ENCODE measurements around the gene PRIMA1. TPM values are rescaled to one million over a fixed set of nuclear protein-coding genes. Genes with fewer than 3 reads are reported as not detected.

PRIMA1 gene
- total and polyA plus RNA-seq, 2 donors (not counting 1 experiment from before 2014, with no cell fraction given): not detected

GRCh38 chr14:93701562-93701961, 86.7 kb downstream of the PRIMA1 start:
- H3K27me3 ChIP-seq (ENCODE audit: control insufficient read depth, insufficient read depth, low read length): no peaks in the 10 kb centered on the region
- H3K9ac ChIP-seq (ENCODE audit: insufficient read depth, low read length): no peak overlapping the region

DNA sequence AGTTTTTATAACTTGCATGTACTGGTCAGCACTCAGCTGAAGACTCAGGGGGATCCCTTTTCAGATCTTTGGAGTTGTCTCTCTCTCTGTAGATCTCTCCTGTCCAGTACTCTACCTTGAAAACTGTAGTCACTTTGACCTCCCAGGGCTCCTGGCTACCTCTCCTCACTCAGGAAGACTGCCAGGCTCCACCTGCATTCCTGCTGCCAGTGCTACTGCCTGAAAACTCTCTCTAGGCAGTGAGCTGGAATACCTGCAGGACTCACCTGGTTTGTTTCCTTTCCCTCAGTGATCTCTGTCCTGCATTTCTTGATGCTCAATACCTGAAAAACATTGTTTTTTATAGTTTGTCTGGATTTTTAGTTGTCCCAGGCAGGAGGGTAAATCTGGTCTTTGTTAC, 87.4 kb downstream of the PRIMA1 start:
- Histone ChIP-seq H3K36me3 (ENCODE audit: control insufficient read depth, insufficient read depth, low read length) (no peaks in the 10 kb centered on the region), H3K79me2 (ENCODE audit: control insufficient read depth, insufficient read depth, low read length) (no peaks in the 10 kb centered on the region), H3K27me3 (ENCODE audit: control insufficient read depth, insufficient read depth, low read length) (no peaks in the 10 kb centered on the region), H4K20me1 (ENCODE audit: control insufficient read depth, extremely low read depth, insufficient read depth, low read length) (no peaks in the 10 kb centered on the region), H3K9me3 (ENCODE audit: control insufficient read depth, insufficient read depth, low read depth, low read length) (no peaks in the 10 kb centered on the region), H3K9ac (ENCODE audit: insufficient read depth, low read length) (no peak overlapping the region), H3K4me3 (replicated peaks in 1 of 4; ENCODE audit: control extremely low read depth in 1 of 4, insufficient read depth in 1 of 4, low read depth in 3 of 4, low read length in 4 of 4) (no peak overlapping the region), H3K4me2 (ENCODE audit: extremely low read depth, insufficient read depth, low read length) (no peak overlapping the region), H2AFZ (ENCODE audit: low read length) (no peak overlapping the region), H3K4me1 (ENCODE audit: control insufficient read depth, extremely low read depth, insufficient read depth, low read length) (no peaks in the 10 kb centered on the region), H3K27ac (ENCODE audit: insufficient read depth, low read length) (no peak overlapping the region)
- TF ChIP-seq EZH2 (IDR thresholded peaks at IDR 0.05; ENCODE audit: low read length, missing control alignments): no peak
- TF ChIP-seq, protein P1, sequence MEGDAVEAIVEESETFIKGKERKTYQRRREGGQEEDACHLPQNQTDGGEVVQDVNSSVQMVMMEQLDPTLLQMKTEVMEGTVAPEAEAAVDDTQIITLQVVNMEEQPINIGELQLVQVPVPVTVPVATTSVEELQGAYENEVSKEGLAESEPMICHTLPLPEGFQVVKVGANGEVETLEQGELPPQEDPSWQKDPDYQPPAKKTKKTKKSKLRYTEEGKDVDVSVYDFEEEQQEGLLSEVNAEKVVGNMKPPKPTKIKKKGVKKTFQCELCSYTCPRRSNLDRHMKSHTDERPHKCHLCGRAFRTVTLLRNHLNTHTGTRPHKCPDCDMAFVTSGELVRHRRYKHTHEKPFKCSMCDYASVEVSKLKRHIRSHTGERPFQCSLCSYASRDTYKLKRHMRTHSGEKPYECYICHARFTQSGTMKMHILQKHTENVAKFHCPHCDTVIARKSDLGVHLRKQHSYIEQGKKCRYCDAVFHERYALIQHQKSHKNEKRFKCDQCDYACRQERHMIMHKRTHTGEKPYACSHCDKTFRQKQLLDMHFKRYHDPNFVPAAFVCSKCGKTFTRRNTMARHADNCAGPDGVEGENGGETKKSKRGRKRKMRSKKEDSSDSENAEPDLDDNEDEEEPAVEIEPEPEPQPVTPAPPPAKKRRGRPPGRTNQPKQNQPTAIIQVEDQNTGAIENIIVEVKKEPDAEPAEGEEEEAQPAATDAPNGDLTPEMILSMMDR (conservative IDR thresholded peaks at IDR 0.05 in 1 of 2, IDR thresholded peaks at IDR 0.05 in 1 of 2; ENCODE audit: low read depth in 1 of 2, low read length in 2 of 2): no peak
- DNase-seq (ENCODE audit: low read depth in 2 of 2): no peak

More at GRCh38 chr14:93701562-93701961, 86.7 kb downstream of the PRIMA1 start:
- Histone ChIP-seq H3K4me2 (ENCODE audit: extremely low read depth, insufficient read depth, low read length) (no peak overlapping the region), H3K4me1 (ENCODE audit: control insufficient read depth, extremely low read depth, insufficient read depth, low read length) (no peaks in the 10 kb centered on the region), H3K9me3 (ENCODE audit: control insufficient read depth, insufficient read depth, low read depth, low read length) (no peaks in the 10 kb centered on the region), H3K79me2 (ENCODE audit: control insufficient read depth, insufficient read depth, low read length) (no peaks in the 10 kb centered on the region), H3K27ac (ENCODE audit: insufficient read depth, low read length) (no peak overlapping the region), H3K36me3 (ENCODE audit: control insufficient read depth, insufficient read depth, low read length) (no peaks in the 10 kb centered on the region), H3K4me3 (replicated peaks in 1 of 4; ENCODE audit: control extremely low read depth in 1 of 4, insufficient read depth in 1 of 4, low read depth in 3 of 4, low read length in 4 of 4) (no peak overlapping the region), H4K20me1 (ENCODE audit: control insufficient read depth, extremely low read depth, insufficient read depth, low read length) (no peaks in the 10 kb centered on the region), H2AFZ (ENCODE audit: low read length) (no peak overlapping the region)
- TF ChIP-seq, protein P1 (conservative IDR thresholded peaks at IDR 0.05 in 1 of 2, IDR thresholded peaks at IDR 0.05 in 1 of 2; ENCODE audit: low read depth in 1 of 2, low read length in 2 of 2): no peak
- TF ChIP-seq EZH2 (IDR thresholded peaks at IDR 0.05; ENCODE audit: low read length, missing control alignments): no peak
- no peak for DNase-seq (ENCODE audit: low read depth in 2 of 2)

DNA sequence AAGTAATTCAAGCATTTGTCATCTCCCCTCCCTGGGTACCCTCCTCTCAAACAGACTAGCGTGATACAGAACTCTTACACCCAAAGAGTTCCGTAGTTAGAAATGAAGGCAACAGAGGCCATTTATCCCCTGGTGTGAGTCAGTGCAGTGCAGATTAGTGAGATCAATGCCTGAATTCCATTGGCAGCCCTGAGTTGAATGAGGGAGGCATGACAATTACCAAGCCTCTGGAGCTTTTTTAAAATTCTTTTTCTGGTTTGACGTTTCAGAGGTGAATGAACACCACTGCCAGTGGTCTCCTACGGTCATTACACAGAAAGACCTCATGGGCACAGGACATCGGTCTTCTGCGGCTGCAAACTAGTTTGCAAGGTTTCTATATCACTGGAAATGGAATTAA, 94.4 kb downstream of the PRIMA1 start:
- H3K36me3 ChIP-seq (ENCODE audit: control insufficient read depth, insufficient read depth, low read length): no peaks in the 10 kb centered on the region
- no peak overlapping the region for H3K9ac ChIP-seq (ENCODE audit: insufficient read depth, low read length)
- no peak overlapping the region for H3K27ac ChIP-seq (ENCODE audit: insufficient read depth, low read length)
- H3K4me3 ChIP-seq (replicated peaks in 1 of 4; ENCODE audit: control extremely low read depth in 1 of 4, insufficient read depth in 1 of 4, low read depth in 3 of 4, low read length in 4 of 4): no peak overlapping the region
- no peak for DNase-seq (ENCODE audit: low read depth in 2 of 2)
- TF ChIP-seq, protein P1 (conservative IDR thresholded peaks at IDR 0.05 in 1 of 2, IDR thresholded peaks at IDR 0.05 in 1 of 2; ENCODE audit: low read depth in 1 of 2, low read length in 2 of 2): no peak
- no peak for TF ChIP-seq EZH2 (IDR thresholded peaks at IDR 0.05; ENCODE audit: low read length, missing control alignments)
- no peaks in the 10 kb centered on the region for H3K27me3 ChIP-seq (ENCODE audit: control insufficient read depth, insufficient read depth, low read length)
- H3K4me1 ChIP-seq (ENCODE audit: control insufficient read depth, extremely low read depth, insufficient read depth, low read length): no peaks in the 10 kb centered on the region
- no peak overlapping the region for H2AFZ ChIP-seq (ENCODE audit: low read length)
- H3K9me3 ChIP-seq (ENCODE audit: control insufficient read depth, insufficient read depth, low read depth, low read length): no peaks in the 10 kb centered on the region
- H3K79me2 ChIP-seq (ENCODE audit: control insufficient read depth, insufficient read depth, low read length): no peaks in the 10 kb centered on the region
- no peaks in the 10 kb centered on the region for H4K20me1 ChIP-seq (ENCODE audit: control insufficient read depth, extremely low read depth, insufficient read depth, low read length)
- no peak overlapping the region for H3K4me2 ChIP-seq (ENCODE audit: extremely low read depth, insufficient read depth, low read length)

Data from fibroblast of lung (primary cell).